Esophagus muscularis mucosa (tissue), 2 donors: ENCODE results near the gene GMDS.

Experiments
- POLR2A ChIP-seq: fragments of 450-650 bp; IDR thresholded peaks from one replicate; pipeline ENCODE4 v1.6.1; 2017; ENCODE audit warnings: antibody characterized with exemption, moderate library complexity, mild to moderate bottlenecking, low read depth
- POLR2AphosphoS5 ChIP-seq, 2 donors: sonication (generic); formaldehyde crosslinking; IDR thresholded peaks; one replicate each; pipeline ENCODE4 v1.6.1; 2017; ENCODE audit warnings: antibody characterized with exemption in 2 of 2

- TF ChIP-seq POLR2A, result no peak
- no peak for TF ChIP-seq POLR2AphosphoS5 (IDR thresholded peaks at IDR 0.05)
Observed at GRCh38 chr6:1729133-1729749, 516.2 kb downstream of the GMDS start.
